Stimulated activated CD4-positive, alpha-beta T cell treated with anti-CD3 and anti-CD28 coated beads, Interleukin-4, amount 100 ng/mL, for 24 hours (primary cell): ENCODE measurements around the gene CTDSP1.

ENCODE experiments used
- DNase-seq: peaks from one replicate; pipeline ENCODE4 v3.0.0-alpha.2; 2020

CTDSP1 gene

DNA sequence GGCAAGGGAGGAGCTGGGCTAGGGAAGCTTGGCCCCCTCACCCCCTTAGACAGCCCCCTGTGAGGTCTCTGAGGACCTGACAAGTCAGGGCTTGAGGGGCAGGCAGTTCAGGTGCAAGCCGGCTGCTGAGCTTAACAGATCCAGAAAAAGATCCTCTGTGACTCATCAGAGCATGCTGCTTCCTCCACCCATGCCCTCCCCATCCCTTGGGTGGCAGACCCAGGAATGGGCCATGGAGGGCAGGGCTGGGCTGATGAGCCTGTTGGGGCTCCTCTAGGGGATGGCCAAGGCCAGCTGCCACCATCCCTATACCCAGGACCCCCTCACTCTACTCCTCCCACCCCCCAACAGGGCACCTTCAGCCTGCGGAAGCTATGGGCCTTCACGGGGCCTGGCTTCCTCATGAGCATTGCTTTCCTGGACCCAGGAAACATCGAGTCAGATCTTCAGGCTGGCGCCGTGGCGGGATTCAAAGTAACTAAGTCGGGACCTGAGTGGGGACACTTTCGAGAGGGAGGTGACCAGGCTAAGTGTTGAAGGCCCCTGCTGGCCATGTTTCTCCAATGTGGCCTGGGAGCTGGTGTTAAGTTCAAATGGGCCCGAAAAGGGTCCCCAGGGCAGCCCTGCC, 15.7 kb upstream of the CTDSP1 start:
- no peak for DNase-seq

GRCh38 chr2:218384975-218385374, 14.7 kb upstream of the CTDSP1 start:
- no peak for DNase-seq

DNA sequence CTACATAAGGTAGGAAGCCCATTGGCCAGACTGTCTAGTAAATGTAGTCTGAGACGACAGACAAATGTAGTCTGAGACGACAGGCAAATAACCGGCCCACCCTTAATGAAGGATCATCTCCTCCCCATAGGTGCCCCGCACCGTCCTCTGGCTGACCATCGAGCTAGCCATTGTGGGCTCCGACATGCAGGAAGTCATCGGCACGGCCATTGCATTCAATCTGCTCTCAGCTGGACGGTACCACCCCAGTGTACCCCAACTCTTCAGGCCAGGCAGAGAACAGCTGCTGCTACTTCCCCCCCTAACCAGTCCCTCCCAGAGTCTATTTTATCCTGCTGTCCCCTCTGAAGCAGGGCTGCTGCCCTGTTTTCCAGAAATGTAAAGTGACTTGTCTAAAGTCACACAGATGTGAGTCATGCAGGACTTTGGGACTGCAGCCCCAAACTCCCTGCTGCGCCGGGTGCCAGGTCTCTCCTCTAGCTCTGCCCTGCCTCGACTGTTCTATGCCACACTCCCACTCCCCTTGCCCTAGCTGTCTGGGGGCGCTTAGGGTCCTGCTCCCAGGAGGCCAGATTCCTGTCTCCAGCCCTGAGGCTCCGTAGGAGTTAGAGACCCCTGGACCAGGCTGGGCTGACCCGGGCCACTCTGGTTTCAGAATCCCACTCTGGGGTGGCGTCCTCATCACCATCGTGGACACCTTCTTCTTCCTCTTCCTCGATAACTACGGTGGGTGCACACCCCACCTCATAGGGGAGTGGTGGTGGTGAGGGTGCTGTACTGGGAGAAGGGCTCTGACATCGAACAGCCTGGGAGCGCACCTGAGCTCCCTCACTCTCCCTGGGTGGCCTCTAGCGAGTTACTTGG, 12.9 kb upstream of the CTDSP1 start:
- no peak for DNase-seq

- no peak for DNase-seq
Observed at GRCh38 chr2:218387369-218388194, 12.1 kb upstream of the CTDSP1 start.

DNA sequence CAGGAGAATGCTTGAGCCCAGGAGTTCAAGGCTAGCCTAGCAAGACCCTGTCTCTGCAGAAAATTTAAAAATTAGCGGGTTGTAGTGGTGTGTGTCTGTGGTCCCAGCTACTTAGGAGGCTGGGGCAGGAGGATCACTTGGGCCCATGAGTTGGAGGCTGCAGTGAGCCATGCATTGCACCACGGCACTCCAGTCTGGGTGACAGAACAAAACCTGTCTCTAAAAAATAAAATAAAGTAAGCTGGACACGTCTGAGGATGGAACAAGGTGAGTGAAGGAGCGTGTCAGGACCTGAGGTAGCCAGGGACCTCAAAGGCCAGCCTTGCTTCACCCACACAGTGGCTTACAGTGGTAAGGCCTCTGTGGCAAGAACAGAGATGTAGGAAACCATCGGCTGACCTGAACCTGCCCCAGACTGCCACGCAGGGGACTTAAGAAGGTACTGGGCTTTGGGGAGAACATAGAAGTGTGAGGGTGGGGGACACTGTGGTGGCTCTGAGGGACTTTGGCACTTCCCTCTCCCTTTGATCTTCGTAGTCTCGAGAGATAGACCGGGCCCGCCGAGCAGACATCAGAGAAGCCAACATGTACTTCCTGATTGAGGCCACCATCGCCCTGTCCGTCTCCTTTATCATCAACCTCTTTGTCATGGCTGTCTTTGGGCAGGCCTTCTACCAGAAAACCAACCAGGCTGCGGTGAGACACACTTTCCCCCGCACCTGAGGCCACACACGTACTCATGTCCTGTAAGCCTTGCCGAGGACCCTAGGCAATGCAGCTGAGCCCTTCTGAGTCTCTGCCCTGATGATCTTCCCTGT, 10.1 kb upstream of the CTDSP1 start:
- DNase-seq = no peak

- no peak for DNase-seq
Observed at GRCh38 chr2:218391202-218391601, 8.5 kb upstream of the CTDSP1 start.

DNA sequence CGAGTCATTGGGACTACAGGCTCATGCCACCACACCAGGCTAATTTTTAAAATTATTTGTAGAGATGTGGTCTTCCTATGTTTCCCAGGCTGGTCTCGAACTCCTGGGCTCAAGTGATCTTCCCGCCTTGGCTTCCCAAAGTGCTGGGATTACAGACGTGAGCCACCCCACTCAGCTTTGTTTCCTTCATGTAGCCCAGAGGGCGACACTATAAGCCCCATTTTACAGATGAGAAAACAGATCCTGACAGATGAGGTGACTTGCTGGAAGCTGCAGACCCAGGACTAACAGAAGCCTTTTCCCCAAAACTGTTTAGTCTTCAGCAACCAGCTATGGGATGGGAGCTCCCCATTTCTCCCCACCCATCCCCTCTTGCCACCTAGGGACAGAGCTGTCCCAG, 7.2 kb upstream of the CTDSP1 start:
- DNase-seq = no peak

DNA sequence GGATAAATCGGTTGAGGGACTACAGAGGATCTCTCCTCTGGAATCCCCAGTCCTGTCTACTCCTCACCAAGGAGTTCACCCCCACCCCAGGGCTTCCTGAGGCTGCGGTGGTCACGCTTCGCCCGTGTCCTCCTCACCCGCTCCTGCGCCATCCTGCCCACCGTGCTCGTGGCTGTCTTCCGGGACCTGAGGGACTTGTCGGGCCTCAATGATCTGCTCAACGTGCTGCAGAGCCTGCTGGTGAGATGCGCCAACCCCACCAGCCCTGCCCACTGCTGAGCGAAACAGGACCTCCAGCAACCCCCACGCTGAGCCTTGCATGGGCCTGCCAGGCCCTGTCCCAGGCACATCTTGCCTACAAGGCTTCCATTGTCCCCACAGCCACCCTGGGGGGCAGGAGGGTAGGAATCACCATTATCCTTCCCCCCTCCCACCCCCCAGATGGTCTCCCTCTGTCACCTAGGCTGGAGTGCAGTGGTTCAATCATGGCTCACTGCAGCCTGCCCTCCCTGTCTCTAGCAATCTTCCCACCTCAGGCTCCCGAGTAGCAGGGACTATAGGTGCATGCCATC, 6.7 kb upstream of the CTDSP1 start:
- DNase-seq = no peak

DNA sequence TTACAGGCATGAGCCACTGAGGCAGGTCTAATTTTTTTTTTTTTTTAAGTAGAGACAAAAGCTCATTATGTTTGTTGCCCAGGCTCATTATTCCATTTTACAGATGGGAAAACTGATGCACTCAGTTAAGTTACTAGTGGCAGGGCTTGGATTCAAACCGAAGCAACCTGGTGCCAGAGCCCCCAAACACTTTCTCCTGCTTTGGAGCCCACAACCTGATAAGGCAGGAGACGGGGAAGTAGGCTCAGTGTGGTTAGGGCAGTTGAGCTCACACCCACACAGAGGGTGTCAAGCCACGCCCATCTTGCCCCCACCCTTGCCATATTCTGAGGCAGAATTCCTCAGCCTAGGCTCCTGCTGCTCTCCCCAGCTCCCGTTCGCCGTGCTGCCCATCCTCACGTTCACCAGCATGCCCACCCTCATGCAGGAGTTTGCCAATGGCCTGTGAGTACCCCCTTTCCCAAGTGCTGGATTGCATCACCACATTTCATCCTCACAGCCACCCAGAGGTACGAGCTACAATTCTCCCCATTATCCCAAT, 5.8 kb upstream of the CTDSP1 start:
- no peak for DNase-seq

- DNase-seq = no peak
Observed at GRCh38 chr2:218394298-218395089, 5.2 kb upstream of the CTDSP1 start.

DNA sequence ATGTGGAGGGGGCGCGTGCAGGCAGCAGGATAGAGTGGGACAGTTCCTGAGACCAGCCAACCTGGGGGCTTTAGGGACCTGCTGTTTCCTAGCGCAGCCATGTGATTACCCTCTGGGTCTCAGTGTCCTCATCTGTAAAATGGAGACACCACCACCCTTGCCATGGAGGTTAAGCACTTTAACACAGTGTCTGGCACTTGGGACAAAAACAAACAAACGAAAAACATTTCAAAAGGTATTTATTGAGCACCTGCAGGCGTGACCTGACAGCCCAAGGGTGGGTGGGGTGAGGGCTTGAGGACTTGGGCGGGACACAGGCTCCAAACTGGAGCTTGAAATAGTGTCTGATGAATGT, 4.6 kb upstream of the CTDSP1 start:
- DNase-seq = no peak

- DNase-seq = no peak
Observed at GRCh38 chr2:218395456-218395825, 4.2 kb upstream of the CTDSP1 start.

DNA sequence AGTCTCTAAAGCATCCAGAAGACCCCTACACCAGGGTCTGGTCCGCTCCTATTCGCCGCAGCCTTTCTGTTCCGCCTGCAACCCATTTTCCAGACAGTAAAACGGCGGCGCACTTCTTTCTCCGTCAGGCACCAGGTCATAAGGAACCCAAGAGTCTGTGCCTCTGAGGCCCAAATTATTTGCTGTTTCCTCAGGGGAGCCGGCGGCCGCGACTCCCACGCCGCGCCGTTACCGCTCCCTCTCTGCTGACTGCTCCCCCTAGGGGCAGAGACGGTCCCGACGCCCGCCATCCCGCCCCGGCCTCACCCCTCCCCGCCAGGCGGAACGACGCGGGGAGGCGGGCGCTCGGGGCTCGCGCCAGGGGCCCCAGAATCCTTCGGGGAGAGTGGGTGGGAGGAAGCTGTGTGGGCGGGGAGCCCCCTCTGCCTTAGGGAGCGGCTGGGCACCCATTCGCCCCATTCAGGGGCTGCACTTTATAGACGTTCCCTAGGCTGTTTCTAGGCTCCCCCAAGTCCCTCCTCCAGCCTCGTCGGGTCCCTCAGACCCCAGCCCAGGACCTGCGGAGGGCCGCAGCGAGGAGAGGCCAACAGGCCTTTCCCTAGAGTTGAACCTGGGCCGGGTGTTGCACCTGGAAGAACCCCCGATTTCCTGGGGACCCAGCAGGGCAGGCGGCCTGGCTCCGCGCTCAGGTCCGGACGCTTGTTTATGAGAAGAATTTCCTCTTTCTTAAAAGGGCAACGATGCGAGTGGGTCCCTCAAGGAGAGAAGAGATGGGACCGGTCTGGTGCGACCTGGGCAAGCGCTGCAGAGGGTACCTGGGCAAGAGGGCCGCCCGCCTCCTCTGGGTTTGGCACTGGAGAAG, 3.6 kb upstream of the CTDSP1 start:
- peak; percentile 91 for DNase-seq

DNA sequence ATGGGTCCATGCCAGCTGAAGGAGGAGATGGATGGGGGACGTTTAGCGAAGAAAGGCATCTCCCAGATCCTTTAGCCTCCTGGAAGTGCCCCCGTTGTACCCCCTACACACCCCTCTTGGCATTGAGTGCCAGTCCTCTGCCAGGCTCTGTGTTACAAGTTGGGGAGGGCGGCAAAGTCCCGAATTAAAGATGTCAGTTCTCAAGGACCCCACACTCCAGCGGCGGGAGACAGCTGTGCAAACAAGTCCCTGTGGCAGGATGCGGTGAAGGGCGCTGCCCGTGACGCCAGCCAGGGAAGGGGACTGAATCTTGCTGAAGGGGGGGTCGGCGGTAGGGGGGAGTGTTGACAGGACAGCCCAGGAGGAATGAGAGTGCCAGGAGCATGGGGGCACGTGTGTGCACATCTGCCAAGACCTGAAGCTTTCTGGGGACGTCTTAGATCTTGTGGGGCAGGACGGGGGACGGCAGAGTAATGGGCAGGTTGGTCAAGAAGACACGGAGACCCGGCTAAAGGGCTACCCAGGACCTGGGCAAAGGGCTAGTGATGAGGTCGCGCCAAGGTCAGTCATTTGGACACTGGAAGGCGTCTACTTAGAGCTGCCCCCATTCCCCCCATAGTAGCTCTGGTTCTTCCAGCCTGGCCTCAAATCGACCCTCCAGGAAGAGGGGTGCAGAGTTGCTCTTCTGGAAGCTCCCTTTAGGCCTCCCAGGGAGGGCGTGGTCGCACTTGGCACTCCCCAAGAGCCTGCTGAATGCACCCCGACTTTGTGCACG, 2.8 kb upstream of the CTDSP1 start:
- DNase-seq = peak; percentile 59

DNA sequence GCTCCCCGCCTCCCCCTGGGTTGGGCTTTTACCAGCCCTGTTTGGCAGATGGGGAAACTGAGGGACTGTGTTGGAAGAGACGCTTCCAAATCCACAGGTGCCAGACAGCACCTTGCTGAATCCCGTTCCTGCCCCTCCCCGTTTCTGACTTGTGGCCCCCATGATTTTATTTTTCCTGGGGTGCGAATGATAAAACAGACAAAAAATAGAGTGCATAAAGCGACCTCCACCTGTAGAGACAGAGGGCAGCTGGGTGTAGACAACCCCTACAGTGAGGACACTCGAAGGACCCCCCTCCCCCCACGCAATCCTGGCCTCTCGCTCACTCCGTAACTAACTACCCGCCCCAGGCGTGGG, 2.2 kb upstream of the CTDSP1 start:
- no peak for DNase-seq

GRCh38 chr2:218397820-218398436, 1.7 kb upstream of the CTDSP1 start:
- DNase-seq = peak; percentile 42

GRCh38 chr2:218398437-218399390, 954 bp upstream of the CTDSP1 start:
- peak; percentile 53 for DNase-seq
